ENCODE measurements around the gene MBD2. TPM values are rescaled to one million over a fixed set of nuclear protein-coding genes. Genes with fewer than 3 reads are reported as not detected.
"Not testable (repeated sequence)": the region's sequence is repeated elsewhere in the genome, so short reads cannot be mapped to it uniquely, and the experiment has no call there.

MBD2 gene
- total RNA-seq, 1 donor from 2014 or later, result 40.4 TPM

DNA sequence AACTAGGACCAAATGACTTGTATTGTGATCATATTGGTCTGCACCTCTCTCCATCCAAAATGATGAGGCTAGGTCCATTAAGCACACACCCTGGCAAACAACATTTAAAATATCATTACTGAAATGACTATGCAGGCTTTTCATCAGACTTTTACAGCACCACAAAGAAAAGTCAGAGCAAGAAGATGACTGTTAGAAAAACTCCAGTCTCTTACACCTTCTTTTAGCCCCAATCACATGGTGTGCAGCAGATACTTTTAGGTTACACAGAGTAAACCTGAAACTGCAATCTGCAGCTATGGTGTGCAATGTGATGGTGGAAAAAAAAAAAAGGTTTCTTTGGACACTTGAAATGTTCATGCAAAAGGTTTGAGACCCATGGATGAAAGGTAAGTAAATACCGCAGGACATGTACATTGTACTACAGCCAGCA is 39.5 kb upstream of the MBD2 start:
- Mint-ChIP-seq H3K27me3 (no peaks in the 10 kb centered on the region), H3K36me3 (ENCODE audit: insufficient read depth) (no peaks in the 10 kb centered on the region)
- DNase-seq (ENCODE audit: low spot score, unreplicated experiment), result no peak

DNA sequence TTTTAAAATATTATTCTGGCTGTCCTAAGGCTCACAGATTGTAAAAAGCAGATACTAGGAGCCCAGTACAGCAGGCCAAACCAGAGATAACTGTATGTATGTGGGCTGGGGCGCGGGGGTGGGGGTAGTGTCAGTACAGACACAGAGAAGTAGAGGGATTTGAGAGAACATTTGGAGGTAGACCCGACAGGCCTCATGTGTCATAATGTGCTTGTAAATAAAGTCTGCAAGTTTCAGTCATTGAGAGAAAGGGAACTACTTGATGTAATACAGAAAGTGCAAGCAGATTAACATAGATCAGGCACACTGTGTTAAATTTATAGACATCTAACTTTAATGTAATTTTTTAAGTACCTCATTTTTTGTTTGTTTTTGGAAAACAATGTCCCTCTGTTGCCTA is 37.4 kb upstream of the MBD2 start:
- Mint-ChIP-seq H3K4me3 (ENCODE audit: low read depth) (no peak overlapping the region), H3K27ac (no peak overlapping the region), H3K27me3 (no peaks in the 10 kb centered on the region), H3K36me3 (ENCODE audit: insufficient read depth) (no peaks in the 10 kb centered on the region), H3K9me3 (ENCODE audit: low read depth) (no peaks in the 10 kb centered on the region), H3K4me1 (ENCODE audit: low read depth) (peaks cover 4% of the 10 kb centered on the region)
- DNase-seq (ENCODE audit: low spot score, unreplicated experiment), result no peak
- TF ChIP-seq, protein P1, sequence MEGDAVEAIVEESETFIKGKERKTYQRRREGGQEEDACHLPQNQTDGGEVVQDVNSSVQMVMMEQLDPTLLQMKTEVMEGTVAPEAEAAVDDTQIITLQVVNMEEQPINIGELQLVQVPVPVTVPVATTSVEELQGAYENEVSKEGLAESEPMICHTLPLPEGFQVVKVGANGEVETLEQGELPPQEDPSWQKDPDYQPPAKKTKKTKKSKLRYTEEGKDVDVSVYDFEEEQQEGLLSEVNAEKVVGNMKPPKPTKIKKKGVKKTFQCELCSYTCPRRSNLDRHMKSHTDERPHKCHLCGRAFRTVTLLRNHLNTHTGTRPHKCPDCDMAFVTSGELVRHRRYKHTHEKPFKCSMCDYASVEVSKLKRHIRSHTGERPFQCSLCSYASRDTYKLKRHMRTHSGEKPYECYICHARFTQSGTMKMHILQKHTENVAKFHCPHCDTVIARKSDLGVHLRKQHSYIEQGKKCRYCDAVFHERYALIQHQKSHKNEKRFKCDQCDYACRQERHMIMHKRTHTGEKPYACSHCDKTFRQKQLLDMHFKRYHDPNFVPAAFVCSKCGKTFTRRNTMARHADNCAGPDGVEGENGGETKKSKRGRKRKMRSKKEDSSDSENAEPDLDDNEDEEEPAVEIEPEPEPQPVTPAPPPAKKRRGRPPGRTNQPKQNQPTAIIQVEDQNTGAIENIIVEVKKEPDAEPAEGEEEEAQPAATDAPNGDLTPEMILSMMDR (IDR thresholded peaks at IDR 0.05; ENCODE audit: unreplicated experiment), result no peak

More for the DNA sequence above, 39.5 kb upstream of the MBD2 start:
- TF ChIP-seq, protein P1 (IDR thresholded peaks at IDR 0.05; ENCODE audit: unreplicated experiment), result no peak
- Mint-ChIP-seq H3K4me1 (ENCODE audit: low read depth) (peaks cover 4% of the 10 kb centered on the region), H3K4me3 (ENCODE audit: low read depth) (no peak overlapping the region), H3K27ac (no peak overlapping the region), H3K9me3 (ENCODE audit: low read depth) (no peaks in the 10 kb centered on the region)

DNA sequence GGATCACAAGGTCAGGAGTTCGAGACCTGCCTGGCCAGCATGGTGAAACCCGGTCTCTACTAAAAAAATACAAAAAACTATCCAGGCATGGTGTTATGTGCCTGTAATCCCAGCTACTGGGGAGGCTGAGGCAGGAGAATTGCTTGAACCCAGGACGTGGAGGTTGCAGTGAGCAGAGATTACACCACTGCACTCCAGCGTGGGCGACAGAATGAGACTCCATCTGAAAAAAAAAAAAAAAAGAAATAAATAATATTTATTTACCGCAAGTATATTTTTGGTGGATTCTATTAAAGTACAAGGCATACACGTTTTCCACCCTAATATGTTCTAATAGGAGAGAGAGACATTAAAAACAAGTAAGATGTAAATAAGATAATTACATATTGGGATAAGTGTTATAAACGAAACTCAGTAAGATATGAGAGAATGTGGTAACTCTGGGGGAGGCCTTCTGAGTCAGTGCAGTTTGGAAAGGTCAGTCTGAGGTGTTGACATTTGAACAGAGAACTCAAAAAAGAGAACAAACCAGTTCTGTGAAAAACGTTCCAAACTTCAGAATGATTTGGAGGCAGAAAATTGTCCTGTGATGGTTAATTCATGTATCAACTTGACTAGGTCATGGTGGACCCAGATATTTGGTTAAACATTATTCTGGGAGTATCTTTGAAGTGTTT is 36.1 kb upstream of the MBD2 start:
- TF ChIP-seq, protein P1 (IDR thresholded peaks at IDR 0.05; ENCODE audit: unreplicated experiment), result no peak
- peaks cover 4% of the 10 kb centered on the region for H3K4me1 Mint-ChIP-seq (ENCODE audit: low read depth)
- H3K36me3 Mint-ChIP-seq (ENCODE audit: insufficient read depth), result no peaks in the 10 kb centered on the region
- no peak overlapping the region for H3K27ac Mint-ChIP-seq
- no peaks in the 10 kb centered on the region for H3K9me3 Mint-ChIP-seq (ENCODE audit: low read depth)
- H3K4me3 Mint-ChIP-seq (ENCODE audit: low read depth), result no peak overlapping the region
- no peak for DNase-seq (ENCODE audit: low spot score, unreplicated experiment)
- H3K27me3 Mint-ChIP-seq, result no peaks in the 10 kb centered on the region

DNA sequence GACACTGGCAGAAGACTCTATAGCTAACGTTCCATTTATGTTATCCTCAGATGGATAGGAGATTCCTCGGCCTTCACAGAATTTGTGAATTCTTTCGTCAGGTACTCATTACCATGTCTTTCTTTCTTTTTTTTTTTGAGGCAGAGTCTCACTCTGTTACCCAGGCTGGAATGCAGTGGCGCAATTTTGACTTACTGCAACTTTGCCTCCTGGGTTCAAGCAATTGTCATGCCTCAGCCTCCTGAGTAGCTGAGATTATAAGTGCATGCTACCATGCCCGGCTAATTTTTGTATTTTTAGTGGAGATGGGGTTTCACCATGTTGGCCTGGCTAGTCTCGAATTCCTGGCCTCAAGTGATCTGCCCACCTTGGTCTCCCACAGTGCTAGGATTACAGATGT is 33.3 kb upstream of the MBD2 start:
- H3K4me3 Mint-ChIP-seq (ENCODE audit: low read depth); H3K27ac Mint-ChIP-seq; DNase-seq (ENCODE audit: low spot score, unreplicated experiment); H3K9me3 Mint-ChIP-seq (ENCODE audit: low read depth); H3K36me3 Mint-ChIP-seq (ENCODE audit: insufficient read depth); H3K27me3 Mint-ChIP-seq: not testable (repeated sequence)
- peaks cover 21% of the 10 kb centered on the region for H3K4me1 Mint-ChIP-seq (ENCODE audit: low read depth)

DNA sequence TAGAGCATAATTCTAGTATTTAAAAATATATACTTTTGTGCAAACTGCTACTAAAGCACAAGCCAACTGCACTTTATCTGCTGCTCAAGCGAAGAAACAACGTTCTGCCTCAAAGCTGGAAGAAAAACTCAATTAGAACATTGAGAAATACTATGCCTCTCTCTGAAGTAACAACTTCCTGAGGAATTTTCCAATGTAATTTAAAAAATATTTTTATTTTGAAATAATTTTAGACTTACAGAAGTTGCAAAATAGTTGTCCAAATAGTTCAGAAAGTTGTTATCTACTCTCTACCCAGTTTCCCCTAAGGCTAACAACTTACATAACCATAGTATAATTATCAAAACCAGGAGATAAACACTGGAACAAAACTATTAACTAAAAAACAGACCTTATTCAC is 32.5 kb upstream of the MBD2 start:
- Mint-ChIP-seq H3K27me3 (no peaks in the 10 kb centered on the region), H3K36me3 (ENCODE audit: insufficient read depth) (no peaks in the 10 kb centered on the region), H3K4me1 (ENCODE audit: low read depth) (peaks cover 21% of the 10 kb centered on the region), H3K27ac (no peak overlapping the region), H3K4me3 (ENCODE audit: low read depth) (no peak overlapping the region), H3K9me3 (ENCODE audit: low read depth) (no peaks in the 10 kb centered on the region)
- TF ChIP-seq, protein P1 (IDR thresholded peaks at IDR 0.05; ENCODE audit: unreplicated experiment), result no peak
- no peak for DNase-seq (ENCODE audit: low spot score, unreplicated experiment)

DNA sequence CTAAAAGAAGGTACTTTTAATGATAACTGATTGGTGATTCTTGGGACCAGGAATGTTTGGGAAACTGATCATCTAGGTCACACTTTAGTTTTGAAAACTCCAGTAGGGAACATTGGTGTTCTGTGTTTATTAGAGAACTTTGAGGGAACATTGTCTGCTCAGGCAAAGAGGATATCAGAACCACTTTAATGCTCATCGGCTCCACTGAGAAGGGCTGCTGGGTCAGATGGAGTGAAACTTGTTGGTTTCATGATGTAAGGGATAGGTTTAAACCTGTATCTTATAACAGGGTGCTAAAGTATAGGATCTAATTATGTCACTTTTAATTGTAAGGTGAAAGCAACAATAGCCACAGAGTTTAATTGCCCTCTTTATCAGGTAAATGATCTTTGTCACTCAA is 30.7 kb upstream of the MBD2 start:
- Mint-ChIP-seq H3K4me3 (ENCODE audit: low read depth) (no peak overlapping the region), H3K27ac (no peak overlapping the region), H3K36me3 (ENCODE audit: insufficient read depth) (no peaks in the 10 kb centered on the region), H3K9me3 (ENCODE audit: low read depth) (no peaks in the 10 kb centered on the region), H3K4me1 (ENCODE audit: low read depth) (peaks cover 23% of the 10 kb centered on the region), H3K27me3 (no peaks in the 10 kb centered on the region)
- TF ChIP-seq, protein P1 (IDR thresholded peaks at IDR 0.05; ENCODE audit: unreplicated experiment), result no peak
- no peak for DNase-seq (ENCODE audit: low spot score, unreplicated experiment)
